ENCODE measurements around the gene PNMT. TPM values are rescaled to one million over a fixed set of nuclear protein-coding genes. Genes with fewer than 3 reads are reported as not detected.

The PNMT gene
- total and polyA plus RNA-seq, 2 experiments from 2014 or later, result 1.9 to 2.5 TPM

GRCh38 chr17:39629494-39629880, 38.8 kb upstream of the PNMT start (continued):
- no peak for TF ChIP-seq ZNF462 (CRISPR knock-in tag; IDR thresholded peaks at IDR 0.05)
- no peak for TF ChIP-seq REST (IDR thresholded peaks at IDR 0.05; ENCODE audit: unreplicated experiment)
- TF ChIP-seq ZNF114 (CRISPR knock-in tag; IDR thresholded peaks at IDR 0.05), result no peak

- Histone ChIP-seq H3K27me3 (ENCODE audit: insufficient read depth) (peaks cover 45% of the 10 kb centered on the region), H3K79me2 (replicated peaks; ENCODE audit: insufficient read depth) (no peaks in the 10 kb centered on the region), H4K20me1 (replicated peaks; ENCODE audit: insufficient read depth) (no peaks in the 10 kb centered on the region), H2AFZ (no peak overlapping the region), H3K4me2 (peak overlapping the region; percentile 95; the same call in 1 of the 2 replicates), H3K4me1 (ENCODE audit: insufficient read depth) (peaks cover 59% of the 10 kb centered on the region), H3F3A (replicated peaks; ENCODE audit: low read depth) (0 out of 2 replicates have a peak, but pooled peaks cover 8% of the 10 kb centered on the region), H3K4me3 (no peak overlapping the region; the same call in 1 of the 2 replicates), H3K27ac (ENCODE audit: low read depth) (no peak overlapping the region), H3K36me3 (ENCODE audit: insufficient read depth) (no peaks in the 10 kb centered on the region), H3K9me2 (ENCODE audit: insufficient read depth) (no peaks in the 10 kb centered on the region)
- Mint-ChIP-seq H3K9me3 (no peaks in the 10 kb centered on the region; the same call in 2 of the 3 replicates), H3K4me1 (peaks cover 75% of the 10 kb centered on the region), H3K27ac (no peak overlapping the region), H3K4me3 (no peak overlapping the region), H3K27me3 (ENCODE audit: insufficient read depth, low read depth, poor library complexity) (peaks cover 52% of the 10 kb centered on the region), H3K36me3 (ENCODE audit: low read depth) (0 out of 3 replicates have a peak, but pooled peaks cover 2% of the 10 kb centered on the region)
- ATAC-seq, result no peak
- DNase-seq (ENCODE audit: low spot score), result no peak
- TF ChIP-seq ZNF331 (CRISPR knock-in tag; IDR thresholded peaks at IDR 0.05; ENCODE audit: low read depth), result no peak
- no peak for TF ChIP-seq NANOG (IDR thresholded peaks at IDR 0.05; ENCODE audit: borderline replicate concordance)
- no peak for TF ChIP-seq POLR2AphosphoS5 (IDR thresholded peaks at IDR 0.05; ENCODE audit: low read depth)
- no peak for TF ChIP-seq CREB1 (CRISPR knock-in tag; IDR thresholded peaks at IDR 0.05; ENCODE audit: low read depth)
These were observed 38.4 kb upstream of the PNMT start for GRCh38 chr17:39629898-39630297.
